Activated T-cell treated with anti-CD3 and anti-CD28 coated beads for 24 hours (primary cell): ENCODE data around the gene SSB.
"Not testable (repeated sequence)": the region's sequence is repeated elsewhere in the genome, so short reads cannot be mapped to it uniquely, and the experiment has no call there.

Experiments
- DNase-seq: peaks from one replicate; pipeline ENCODE4 v3.0.0-alpha.2; 2020; ENCODE audit warnings: low read depth

The SSB gene

GRCh38 chr2:169798718-169799592, at the start of gene SSB:
TSS of gene SSB (plus strand) at chr2:169798871. CDS start at chr2:169800961, 2,090 bp downstream.
- DNase-seq, result peak; percentile 94

- DNase-seq, result no peak
Observed at GRCh38 chr2:169752752-169753151, 45.9 kb upstream of the SSB start.

- no peak for DNase-seq
Observed at GRCh38 chr2:169755083-169755870, 43.4 kb upstream of the SSB start.

GRCh38 chr2:169756342-169756741, 42.3 kb upstream of the SSB start:
- no peak for DNase-seq

DNA sequence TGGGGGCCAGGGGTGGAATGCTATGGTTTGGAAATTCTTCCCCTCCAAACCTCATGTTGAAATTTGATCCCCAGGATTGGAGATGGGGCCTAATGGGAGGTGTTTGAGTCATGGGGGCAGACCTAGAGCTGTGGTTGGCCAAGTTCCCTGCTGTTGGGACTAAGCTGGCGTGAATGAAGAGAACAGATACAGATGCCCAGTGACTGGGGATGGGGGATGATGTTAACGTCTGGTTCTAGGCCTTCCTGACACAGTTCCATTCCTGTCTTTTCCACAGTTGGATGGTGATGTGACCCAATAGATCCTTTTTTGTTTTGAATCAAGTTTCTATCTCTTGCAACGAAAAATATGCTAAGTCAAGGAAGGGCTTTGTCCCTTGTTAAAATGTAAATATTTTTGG, 41.3 kb upstream of the SSB start:
- DNase-seq, result no peak

DNA sequence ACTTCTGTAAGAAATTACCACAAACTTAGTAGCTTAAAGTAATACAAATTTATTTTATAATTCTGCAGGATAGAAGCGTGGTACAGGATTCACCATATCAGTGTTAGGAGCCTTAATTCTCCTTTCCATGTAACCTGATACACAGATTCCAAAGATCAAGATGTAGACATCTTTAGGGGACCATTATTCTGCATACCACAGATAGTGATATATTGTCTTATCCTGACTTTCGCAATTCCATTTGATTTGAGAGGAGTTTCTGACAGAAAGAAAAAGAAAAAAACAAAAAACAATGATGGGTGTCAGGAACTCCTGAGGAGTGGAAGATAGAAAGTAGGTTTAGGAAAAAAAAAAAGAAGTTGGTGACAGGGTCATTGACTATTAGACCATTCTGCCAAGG, 40.9 kb upstream of the SSB start:
- DNase-seq, result no peak

- no peak for DNase-seq
Observed at GRCh38 chr2:169759987-169760386, 38.7 kb upstream of the SSB start.

- not testable (repeated sequence) for DNase-seq
Observed at GRCh38 chr2:169760798-169761197, 37.9 kb upstream of the SSB start.

- no peak for DNase-seq
Observed at GRCh38 chr2:169761251-169761969, 37.3 kb upstream of the SSB start.

GRCh38 chr2:169761970-169762292, 36.7 kb upstream of the SSB start:
- no peak for DNase-seq

DNA sequence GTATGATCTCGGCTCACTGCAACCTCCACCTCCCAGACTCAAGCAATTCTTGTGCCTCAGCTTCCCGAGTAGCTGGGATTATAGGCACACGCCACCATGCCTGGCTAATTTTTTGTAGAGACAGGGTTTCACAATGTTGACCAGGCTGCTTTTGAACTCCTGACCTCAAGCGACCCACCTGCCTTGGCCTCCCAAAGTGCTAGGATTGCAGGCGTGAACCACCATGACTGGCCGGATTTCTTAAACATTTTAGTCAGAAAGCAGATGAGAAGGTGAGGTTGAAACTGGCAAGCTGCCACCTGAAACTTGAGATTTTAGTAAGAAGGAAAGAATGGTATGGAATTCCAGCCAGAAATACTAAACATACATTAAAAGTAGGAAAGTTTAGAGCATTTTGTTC, 33.1 kb upstream of the SSB start:
- DNase-seq, result no peak

DNA sequence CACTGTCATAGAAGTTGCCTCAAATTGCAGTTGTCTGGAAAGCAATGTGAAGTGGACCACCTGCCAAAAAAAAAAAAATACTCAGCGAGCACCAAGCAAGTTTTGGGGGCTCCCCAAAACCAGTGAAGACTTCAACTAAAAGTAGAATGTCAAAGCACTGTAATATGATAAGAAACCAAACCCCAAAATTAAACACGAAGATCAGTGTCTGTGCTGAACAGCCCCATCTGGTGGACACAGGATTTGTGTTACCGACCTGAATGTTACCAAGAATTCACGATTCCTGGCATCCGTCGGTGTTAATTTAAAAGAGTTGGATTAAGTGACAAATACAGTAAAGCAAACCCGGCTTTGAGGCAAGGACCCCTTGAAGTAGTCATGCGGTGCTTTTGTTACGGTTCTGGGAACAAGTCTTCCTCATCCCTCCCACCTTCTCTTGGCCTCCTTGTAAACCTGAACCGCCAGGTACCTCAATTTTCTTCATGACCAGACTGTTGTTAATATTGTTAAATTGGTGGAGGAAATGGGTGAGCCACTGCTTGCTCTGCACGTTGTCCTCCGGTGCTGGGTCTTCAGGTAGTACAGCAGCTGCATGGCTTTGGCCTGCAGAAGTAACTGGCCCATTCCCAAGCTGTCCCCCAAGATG, 31.3 kb upstream of the SSB start:
- peak; percentile 36 for DNase-seq

DNA sequence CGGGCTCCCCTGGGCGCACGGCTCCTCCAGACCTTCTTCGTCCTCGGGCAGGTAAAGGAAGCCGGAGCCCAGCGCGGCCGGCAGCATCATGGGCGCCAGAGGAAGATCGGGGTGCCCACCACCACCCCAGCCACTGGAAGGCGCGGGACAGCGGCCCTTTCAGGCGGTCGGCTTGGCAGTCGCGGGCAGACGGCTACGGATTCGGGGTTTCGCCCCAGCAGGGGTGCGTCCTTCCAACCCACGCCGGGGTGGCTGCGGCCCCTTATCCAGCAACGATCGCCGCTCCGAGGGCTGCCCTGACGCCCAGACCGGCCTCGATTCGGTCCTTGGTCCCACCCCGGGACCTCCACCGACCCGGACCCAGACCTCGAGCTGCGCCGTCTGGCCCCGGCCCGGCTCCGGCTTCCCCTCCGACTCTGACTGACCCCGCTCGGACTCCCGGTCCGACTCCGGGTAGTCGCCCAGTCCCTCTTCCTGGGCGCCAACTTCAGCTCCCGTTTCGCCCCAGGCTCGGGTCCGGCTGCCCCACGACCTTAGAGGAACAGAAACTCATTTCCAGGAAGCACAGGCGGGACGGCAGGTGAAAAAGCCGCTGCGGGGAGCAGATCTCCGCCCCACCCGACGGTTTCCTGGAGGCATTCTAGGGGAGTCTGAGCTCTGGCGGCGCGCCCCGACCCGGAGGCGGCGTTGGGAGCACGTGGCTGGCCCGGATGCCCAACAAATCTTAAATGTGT, 30.2 kb upstream of the SSB start:
- DNase-seq, result peak; percentile 18

GRCh38 chr2:169771021-169771420, 27.6 kb upstream of the SSB start:
- DNase-seq, result no peak

GRCh38 chr2:169771612-169772011, 27.1 kb upstream of the SSB start:
- no peak for DNase-seq

- no peak for DNase-seq
Observed at GRCh38 chr2:169772651-169773050, 26.0 kb upstream of the SSB start.

DNA sequence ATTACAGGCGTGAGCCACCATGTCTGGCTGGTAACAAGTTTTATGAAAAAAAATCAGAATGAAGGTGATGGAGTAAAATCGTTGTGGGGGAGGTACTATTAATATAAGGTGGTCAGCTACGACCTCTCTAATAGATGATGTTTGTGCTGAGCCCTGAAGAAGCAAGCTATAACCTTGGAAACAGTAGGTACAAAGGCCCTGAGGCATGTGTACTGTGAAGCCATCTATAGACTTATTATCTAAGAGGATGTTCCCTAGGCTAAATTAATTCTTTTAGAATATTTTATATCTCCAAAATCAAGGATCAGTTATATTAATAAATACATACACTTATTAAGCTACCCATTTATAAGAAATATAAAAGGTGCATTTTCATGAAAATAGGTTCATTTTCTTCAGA, 23.3 kb upstream of the SSB start:
- DNase-seq, result no peak

DNA sequence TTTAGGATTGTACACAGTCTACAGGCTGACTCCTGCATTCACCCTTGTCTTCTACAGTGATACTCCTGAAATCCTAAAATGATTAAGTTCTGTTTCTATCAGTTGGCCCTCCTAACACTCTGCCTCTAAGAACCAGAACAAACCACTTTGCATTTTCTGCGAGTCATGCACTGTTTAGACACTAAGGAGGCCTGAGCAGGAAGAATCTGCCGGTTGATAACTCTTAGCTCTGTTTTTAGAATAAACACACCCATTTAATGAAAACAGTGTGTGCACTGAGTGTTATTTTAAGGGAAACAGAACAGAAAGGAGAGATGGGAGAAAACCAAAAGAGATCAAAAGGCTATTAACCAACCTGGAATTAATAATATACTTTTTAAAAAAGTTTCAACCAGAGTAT, 22.9 kb upstream of the SSB start:
- DNase-seq, result no peak

GRCh38 chr2:169776252-169776761, 22.4 kb upstream of the SSB start:
- DNase-seq, result no peak

DNA sequence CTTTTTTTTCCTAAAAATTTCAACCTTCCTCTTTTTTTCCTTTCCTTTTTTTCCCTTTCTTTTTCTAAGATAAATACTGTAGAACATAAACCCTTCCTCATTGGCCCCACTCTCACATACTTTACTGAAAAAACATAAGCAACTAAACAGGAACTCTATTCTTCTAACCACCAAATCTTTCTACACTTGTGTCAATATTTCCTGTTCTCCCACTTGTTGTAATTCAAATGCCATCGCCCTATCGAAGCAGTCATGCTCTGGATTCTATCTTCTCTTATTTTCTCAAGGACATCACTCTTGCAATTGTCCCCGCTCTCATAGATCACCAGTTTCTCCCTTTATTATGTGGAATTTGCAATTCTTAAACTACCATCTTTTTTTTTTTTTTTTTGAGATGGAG, 20.2 kb upstream of the SSB start:
- no peak for DNase-seq

GRCh38 chr2:169781249-169782013, 17.2 kb upstream of the SSB start:
- DNase-seq, result no peak
